Trophoblast cell (in vitro differentiated cells and primary cell): ENCODE data around the gene IL6R.

Experiments
- DNase-seq, 2 donors: peaks; one replicate each; pipeline ENCODE4 v3.0.0-alpha.2; 2016
- H2AFZ ChIP-seq: 2 replicates; pipeline ENCODE4 v1.6.1; 2013; ENCODE audit warnings: low read length, moderate library complexity, mild to moderate bottlenecking; ENCODE audit not compliant: insufficient read depth, poor library complexity
- H2AK5ac ChIP-seq: 2 replicates; pipeline ENCODE4 v1.6.1; 2013; ENCODE audit warnings: mild to moderate bottlenecking, low read length
- H2BK120ac ChIP-seq: 2 replicates; pipeline ENCODE4 v1.6.1; 2013; ENCODE audit warnings: low read length, mild to moderate bottlenecking, moderate library complexity; ENCODE audit not compliant: insufficient read depth, poor library complexity
- H2BK12ac ChIP-seq: 2 replicates; pipeline ENCODE4 v1.6.1; 2013; ENCODE audit warnings: mild to moderate bottlenecking, low read length, moderate library complexity
- H2BK5ac ChIP-seq: 2 replicates; pipeline ENCODE4 v1.6.1; 2013; ENCODE audit warnings: low read length, low read depth, moderate library complexity, mild to moderate bottlenecking; ENCODE audit not compliant: poor library complexity
- H3K14ac ChIP-seq: 2 replicates; pipeline ENCODE4 v1.6.1; 2013; ENCODE audit warnings: mild to moderate bottlenecking, low read length
- H3K18ac ChIP-seq: 2 replicates; pipeline ENCODE4 v1.6.1; 2013; ENCODE audit warnings: mild to moderate bottlenecking, low read length
- H3K23ac ChIP-seq: 2 replicates; pipeline ENCODE4 v1.6.1; 2013; ENCODE audit warnings: low read length
- H3K27ac ChIP-seq: 2 replicates; pipeline ENCODE4 v1.5.1; 2013; ENCODE audit warnings: low read depth, mild to moderate bottlenecking, inconsistent platforms, low read length, moderate library complexity
- H3K27me3 ChIP-seq: 2 replicates; pipeline ENCODE4 v1.6.1; 2013; ENCODE audit warnings: inconsistent platforms, mild to moderate bottlenecking, low read length, moderate library complexity; ENCODE audit not compliant: insufficient read depth
- H3K36me3 ChIP-seq, 2 experiments: 1 replicate in 1 of 2; 2 replicates in 1 of 2; pipeline ENCODE4 v1.6.1; 2013; ENCODE audit warnings: low read length in 2 of 2, mild to moderate bottlenecking in 2 of 2, moderate library complexity in 1 of 2; ENCODE audit not compliant: insufficient read depth in 2 of 2, control insufficient read depth in 1 of 2
- H3K4ac ChIP-seq: 2 replicates; pipeline ENCODE4 v1.6.1; 2013; ENCODE audit warnings: low read depth, mild to moderate bottlenecking, low read length, moderate library complexity
- H3K4me1 ChIP-seq, 2 experiments: 1 replicate in 1 of 2; 2 replicates in 1 of 2; pipeline ENCODE4 v1.6.1; 2013; ENCODE audit warnings: low read length in 2 of 2, mild to moderate bottlenecking in 2 of 2, moderate library complexity in 1 of 2; ENCODE audit not compliant: insufficient read depth in 2 of 2, control insufficient read depth in 1 of 2
- H3K4me2 ChIP-seq: 2 replicates; pipeline ENCODE4 v1.6.1; 2013; ENCODE audit warnings: inconsistent platforms, mild to moderate bottlenecking, low read length, moderate library complexity
- H3K4me3 ChIP-seq: 2 replicates; pipeline ENCODE4 v1.5.1; 2013; ENCODE audit warnings: mild to moderate bottlenecking, low read depth, low read length, inconsistent platforms
- H3K79me1 ChIP-seq: one replicate; pipeline ENCODE4 v1.6.1; 2013; ENCODE audit warnings: low read length
- H3K79me2 ChIP-seq: 2 replicates; pipeline ENCODE4 v1.6.1; 2013; ENCODE audit warnings: low read length, mild to moderate bottlenecking; ENCODE audit not compliant: control insufficient read depth, insufficient read depth, poor library complexity
- H3K9ac ChIP-seq: 2 replicates; pipeline ENCODE4 v1.6.1; 2013; ENCODE audit warnings: mild to moderate bottlenecking, low read length
- H3K9me3 ChIP-seq: 2 replicates; pipeline ENCODE4 v1.6.1; 2013; ENCODE audit warnings: low read depth, mild to moderate bottlenecking, control low read depth, inconsistent platforms, low read length; ENCODE audit not compliant: insufficient read depth
- H4K12ac ChIP-seq: 2 replicates; pipeline ENCODE4 v1.6.1; 2013; ENCODE audit warnings: low read depth, mild to moderate bottlenecking, low read length, moderate library complexity
- H4K8ac ChIP-seq: 2 replicates; pipeline ENCODE4 v1.6.1; 2013; ENCODE audit warnings: low read depth, mild to moderate bottlenecking, low read length, moderate library complexity
- H4K91ac ChIP-seq: one replicate; pipeline ENCODE4 v1.6.1; 2013; ENCODE audit warnings: low read depth, mild to moderate bottlenecking, low read length, moderate library complexity
- WGBS: extraction: QIAGEN DNeasy Blood & Tissue Kit; methylation state at CpG from one replicate; pipeline ENCODE4 v1.1.7; 2013; ENCODE audit warnings: missing lambda C conversion rate; ENCODE audit not compliant: insufficient read length, insufficient coverage; ENCODE audit errors: extremely low coverage; 5-methylcytosine and 5-hydroxymethylcytosine counted together

Gene IL6R

DNA sequence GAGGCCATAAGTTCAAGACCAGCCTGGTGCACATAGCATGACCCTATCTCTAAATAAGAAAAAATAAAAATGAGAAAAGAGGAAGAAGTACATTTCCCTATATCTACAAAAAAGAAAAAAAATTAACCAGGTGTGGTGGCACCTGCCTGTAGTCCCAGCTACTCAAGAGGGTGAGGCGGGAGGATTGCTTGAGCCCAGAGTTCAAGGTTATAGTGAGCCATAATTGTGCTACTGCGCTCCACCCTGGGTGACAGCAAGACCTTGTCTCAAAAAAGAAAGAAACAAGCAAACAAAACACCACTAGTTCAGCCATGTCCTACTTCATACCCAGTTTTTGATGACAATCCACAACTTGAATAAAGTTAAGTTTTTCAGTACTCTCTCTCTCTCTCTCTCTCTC is 66.2 kb downstream of the IL6R start:
- H3K9ac ChIP-seq: no peak overlapping the region
- no peak overlapping the region for H4K8ac ChIP-seq
- H4K91ac ChIP-seq: no peak overlapping the region
- H3K27me3 ChIP-seq: no peaks in the 10 kb centered on the region
- no peak overlapping the region for H3K14ac ChIP-seq
- no peak overlapping the region for H3K27ac ChIP-seq
- H3K4me1 ChIP-seq: no peaks in the 10 kb centered on the region
- H2AFZ ChIP-seq: no peak overlapping the region
- no peak overlapping the region for H3K4me3 ChIP-seq
- no peak overlapping the region for H3K4ac ChIP-seq
- peaks cover 2% of the 10 kb centered on the region for H3K9me3 ChIP-seq
- no peak overlapping the region for H2BK120ac ChIP-seq
- H2BK12ac ChIP-seq: no peak overlapping the region
- no peaks in the 10 kb centered on the region for H3K79me2 ChIP-seq
- no peak overlapping the region for H3K18ac ChIP-seq
- H3K23ac ChIP-seq: no peak overlapping the region
- H4K12ac ChIP-seq: no peak overlapping the region
- no peaks in the 10 kb centered on the region for H3K79me1 ChIP-seq
- no peaks in the 10 kb centered on the region for H3K36me3 ChIP-seq
- no peak overlapping the region for H3K4me2 ChIP-seq
- no peak overlapping the region for H2AK5ac ChIP-seq
- H2BK5ac ChIP-seq: no peak overlapping the region
- DNase-seq: no peak
- no CpG with 5 or more reads among the region's 2 CpGs for WGBS

DNA sequence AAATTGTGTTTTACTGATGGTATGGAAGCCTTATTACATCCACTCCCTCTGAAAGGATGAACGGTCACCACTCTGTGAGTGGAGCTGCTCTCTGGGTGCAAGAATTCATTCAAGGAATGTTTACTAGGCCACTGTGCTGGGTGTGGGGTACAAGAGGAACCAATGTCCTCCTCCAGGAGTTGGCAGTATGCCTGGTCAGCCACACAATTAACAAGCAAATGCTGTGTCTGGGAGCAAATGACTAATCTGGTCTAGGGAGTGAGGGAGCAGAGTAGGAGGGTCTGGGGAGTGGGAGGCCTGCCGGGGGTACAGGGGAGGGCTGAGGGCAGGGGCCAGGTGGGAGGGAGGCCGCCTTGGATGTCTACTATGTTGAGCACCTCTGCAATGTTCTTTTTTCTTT is 69.7 kb downstream of the IL6R start:
- Histone ChIP-seq H4K12ac (no peak overlapping the region), H2AFZ (no peak overlapping the region), H3K23ac (no peak overlapping the region), H3K36me3 (no peaks in the 10 kb centered on the region), H3K9ac (no peak overlapping the region), H3K27ac (no peak overlapping the region), H2BK5ac (no peak overlapping the region), H4K8ac (no peak overlapping the region), H3K4me1 (no peaks in the 10 kb centered on the region), H4K91ac (no peak overlapping the region), H2BK120ac (no peak overlapping the region), H3K27me3 (no peaks in the 10 kb centered on the region), H3K4me2 (no peak overlapping the region), H3K4ac (no peak overlapping the region), H3K79me2 (no peaks in the 10 kb centered on the region), H3K14ac (no peak overlapping the region), H3K9me3 (peaks cover 2% of the 10 kb centered on the region), H3K4me3 (no peak overlapping the region), H2BK12ac (no peak overlapping the region), H3K79me1 (no peaks in the 10 kb centered on the region), H3K18ac (no peak overlapping the region), H2AK5ac (no peak overlapping the region)
- no CpG with 5 or more reads among the region's 3 CpGs for WGBS
- no peak for DNase-seq

DNA sequence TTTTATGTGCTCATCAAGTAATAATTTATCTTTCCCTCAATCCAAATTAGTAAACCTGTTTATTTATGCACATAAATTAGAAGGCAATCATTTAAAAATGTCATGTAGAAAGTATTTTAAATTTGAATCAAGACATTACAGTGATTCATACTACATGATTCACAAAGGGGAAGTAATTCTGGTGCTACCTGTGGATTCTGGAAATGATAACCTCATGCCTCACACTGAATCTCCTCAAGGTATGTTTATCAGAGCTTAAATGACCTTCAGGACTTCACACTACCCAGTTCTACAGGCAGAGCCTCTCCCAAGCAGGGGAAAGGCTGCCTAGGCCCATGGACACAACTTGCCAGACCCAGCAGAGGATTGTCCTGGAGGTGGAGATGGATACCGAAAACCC is 71.6 kb downstream of the IL6R start:
- no peak overlapping the region for H4K91ac ChIP-seq
- H4K8ac ChIP-seq: no peak overlapping the region
- H3K18ac ChIP-seq: no peak overlapping the region
- no peak overlapping the region for H3K23ac ChIP-seq
- no peak overlapping the region for H2BK5ac ChIP-seq
- no peak overlapping the region for H3K14ac ChIP-seq
- no peak overlapping the region for H3K4ac ChIP-seq
- no peaks in the 10 kb centered on the region for H3K4me1 ChIP-seq
- H2BK12ac ChIP-seq: no peak overlapping the region
- no peak overlapping the region for H2AFZ ChIP-seq
- DNase-seq: peak; percentile 17 to 68
- H3K27me3 ChIP-seq: no peaks in the 10 kb centered on the region
- no peak overlapping the region for H3K27ac ChIP-seq
- no peaks in the 10 kb centered on the region for H3K79me1 ChIP-seq
- no peaks in the 10 kb centered on the region for H3K36me3 ChIP-seq
- H3K79me2 ChIP-seq: no peaks in the 10 kb centered on the region
- H3K4me2 ChIP-seq: no peak overlapping the region
- no peak overlapping the region for H2BK120ac ChIP-seq
- no peak overlapping the region for H3K4me3 ChIP-seq
- no peak overlapping the region for H3K9ac ChIP-seq
- WGBS: no CpG with 5 or more reads among the region's 1 CpG
- no peak overlapping the region for H2AK5ac ChIP-seq
- H3K9me3 ChIP-seq: peaks cover 2% of the 10 kb centered on the region
- no peak overlapping the region for H4K12ac ChIP-seq

DNA sequence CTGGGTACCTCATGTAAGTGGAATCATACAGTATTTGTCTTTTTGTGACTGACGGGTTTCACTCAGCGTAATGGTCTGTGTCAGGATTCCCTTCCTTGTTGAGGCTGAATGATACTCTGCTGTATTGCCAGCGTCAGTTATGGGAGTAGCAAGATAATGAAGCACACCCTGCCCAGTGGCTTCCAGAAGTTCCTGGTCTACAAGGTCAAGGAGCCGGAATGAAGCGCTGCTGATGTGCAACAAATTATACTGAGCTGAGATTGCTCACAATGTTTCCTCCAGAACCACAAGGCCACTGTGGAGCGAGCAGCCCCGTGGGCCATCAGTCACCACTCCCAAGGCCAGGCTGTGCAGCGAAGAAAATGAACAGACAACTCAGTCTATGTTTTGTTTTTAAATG is 72.9 kb downstream of the IL6R start:
- no peak overlapping the region for H3K4me2 ChIP-seq
- no peak overlapping the region for H2AFZ ChIP-seq
- H3K4me3 ChIP-seq: no peak overlapping the region
- H4K12ac ChIP-seq: no peak overlapping the region
- H3K27me3 ChIP-seq: no peaks in the 10 kb centered on the region
- WGBS: no CpG with 5 or more reads among the region's 8 CpGs
- no peak overlapping the region for H4K91ac ChIP-seq
- H2AK5ac ChIP-seq: no peak overlapping the region
- no peaks in the 10 kb centered on the region for H3K4me1 ChIP-seq
- no peak overlapping the region for H4K8ac ChIP-seq
- H3K9me3 ChIP-seq: peaks cover 2% of the 10 kb centered on the region
- no peaks in the 10 kb centered on the region for H3K79me2 ChIP-seq
- no peak overlapping the region for H3K4ac ChIP-seq
- DNase-seq: no peak
- H3K14ac ChIP-seq: no peak overlapping the region
- no peak overlapping the region for H3K9ac ChIP-seq
- H3K79me1 ChIP-seq: no peaks in the 10 kb centered on the region
- H2BK5ac ChIP-seq: no peak overlapping the region
- H2BK12ac ChIP-seq: no peak overlapping the region
- H3K23ac ChIP-seq: no peak overlapping the region
- no peak overlapping the region for H3K18ac ChIP-seq
- no peak overlapping the region for H2BK120ac ChIP-seq
- no peaks in the 10 kb centered on the region for H3K36me3 ChIP-seq
- H3K27ac ChIP-seq: no peak overlapping the region
